Ovary (tissue), 3 donors: ENCODE results near the gene FOCAD.

ENCODE experiments used
- CTCF ChIP-seq, 3 donors: fragments of 450-650 bp in 2 of 3; fragments of 200-600 bp in 1 of 3; IDR thresholded peaks; one replicate each; pipeline versions ENCODE4 v1.5.1 to v1.8.0; 2016 to 2022; ENCODE audit warnings: antibody characterized with exemption in 3 of 3, mild to moderate bottlenecking in 1 of 3
- POLR2A ChIP-seq: fragments of 450-650 bp; IDR thresholded peaks from one replicate; pipeline ENCODE4 v1.6.1; 2017; ENCODE audit warnings: antibody characterized with exemption, mild to moderate bottlenecking, moderate library complexity
- donor health status: DM: no; HTN: no; CAD: no.

GRCh38 chr9:21001581-21001980 is 317.5 kb downstream of the FOCAD start:
- no peak for TF ChIP-seq CTCF (IDR thresholded peaks at IDR 0.05)
- no peak for TF ChIP-seq POLR2A
